Activated T-cell treated with anti-CD3 and anti-CD28 coated beads, Interleukin-2, amount 50 U/mL, for 1 hour (primary cell): Measurements from ENCODE around the gene SMIM5.
A peak's percentile ranks its signal among the peaks of the same experiment; 100 is the strongest.
"Not testable (repeated sequence)": the region's sequence is repeated elsewhere in the genome, so short reads cannot be mapped to it uniquely, and the experiment has no call there.

Experiments
- DNase-seq: peaks from one replicate; pipeline ENCODE4 v3.0.0-alpha.2; 2020

Gene SMIM5

GRCh38 chr17:75632863-75633485, at the start of gene SMIM5:
TSS of gene SMIM5 (plus strand) at chr17:75633434. CDS start at chr17:75640202, 6,768 bp downstream.
- DNase-seq = peak; percentile 85

- no peak for DNase-seq
Observed at GRCh38 chr17:75584849-75585175, 48.4 kb upstream of the SMIM5 start.

GRCh38 chr17:75587675-75588595, 45.3 kb upstream of the SMIM5 start, which contains the start of gene MYO15B:
TSS of gene MYO15B (plus strand) at chr17:75587800. CDS start at chr17:75588058, 258 bp downstream.
- peak; percentile 73 for DNase-seq

GRCh38 chr17:75588596-75589011, 44.6 kb upstream of the SMIM5 start:
- no peak for DNase-seq

GRCh38 chr17:75589012-75589918, 44.0 kb upstream of the SMIM5 start:
- DNase-seq = peak; percentile 92

GRCh38 chr17:75589919-75590303, 43.3 kb upstream of the SMIM5 start:
- no peak for DNase-seq

GRCh38 chr17:75590314-75590761, 42.9 kb upstream of the SMIM5 start:
- no peak for DNase-seq

- DNase-seq = no peak
Observed at GRCh38 chr17:75590849-75591721, 42.1 kb upstream of the SMIM5 start.

- DNase-seq = no peak
Observed at GRCh38 chr17:75591722-75592302, 41.4 kb upstream of the SMIM5 start.

GRCh38 chr17:75592348-75593020, 40.8 kb upstream of the SMIM5 start:
- DNase-seq = no peak

- DNase-seq = not testable (repeated sequence)
Observed at GRCh38 chr17:75593430-75593829, 39.8 kb upstream of the SMIM5 start.

- DNase-seq = no peak
Observed at GRCh38 chr17:75594499-75595283, 38.5 kb upstream of the SMIM5 start.

- no peak for DNase-seq
Observed at GRCh38 chr17:75595284-75595919, 37.8 kb upstream of the SMIM5 start.

GRCh38 chr17:75595920-75596313, 37.3 kb upstream of the SMIM5 start:
- DNase-seq = no peak

GRCh38 chr17:75596320-75597087, 36.7 kb upstream of the SMIM5 start:
- DNase-seq = no peak

GRCh38 chr17:75601057-75601987, 31.9 kb upstream of the SMIM5 start:
- peak; percentile 63 for DNase-seq

- no peak for DNase-seq
Observed at GRCh38 chr17:75602644-75603043, 30.6 kb upstream of the SMIM5 start.

GRCh38 chr17:75603123-75603522, 30.1 kb upstream of the SMIM5 start:
- no peak for DNase-seq
